Naive thymus-derived CD4-positive, alpha-beta T cell (primary cell): ENCODE data around the gene NKAPD1. TPM values are rescaled to one million over a fixed set of nuclear protein-coding genes. Genes with fewer than 3 reads are reported as not detected.
"Not testable (repeated sequence)": the region's sequence is repeated elsewhere in the genome, so short reads cannot be mapped to it uniquely, and the experiment has no call there.

ENCODE experiments used
- ATAC-seq: fragments of 150-1000 bp; cut with Tn5 transposase; 2 replicates; pipeline ENCODE4 v1.10.0; 2021; ENCODE audit warnings: mild to moderate bottlenecking, moderate library complexity
- CTCF ChIA-PET: fragments of 350-600 bp; sonication (Branson Sonifier 250); formaldehyde crosslinking; loops from one replicate; lab custom pipeline; 2021; ENCODE audit warnings: antibody characterized with exemption; lab: Charles Lee
- POLR2A ChIA-PET: fragments of 350-600 bp; sonication (Branson Sonifier 250); formaldehyde crosslinking; loops from one replicate; lab custom pipeline; 2021; ENCODE audit warnings: antibody characterized with exemption, inconsistent platforms; lab: Charles Lee
- DNase-seq, 9 donors: peaks; one replicate each; pipeline versions ENCODE4 v3.0.0 to v3.0.0-alpha.2; 2020 to 2022; ENCODE audit warnings: mixed read lengths in 1 of 9
- H3K27ac ChIP-seq: one replicate; pipeline ENCODE4 v1.7.0; 2013; ENCODE audit warnings: mild to moderate bottlenecking, low read depth, low read length, moderate library complexity
- H3K27me3 ChIP-seq, 2 donors: one replicate each; pipeline ENCODE4 v1.7.0; 2013; ENCODE audit warnings: low read length in 2 of 2, mild to moderate bottlenecking in 2 of 2, moderate library complexity in 2 of 2; ENCODE audit not compliant: control insufficient read depth in 2 of 2, insufficient read depth in 2 of 2
- H3K36me3 ChIP-seq, 3 experiments: 1 replicate in 2 of 3; 2 replicates in 1 of 3; pipeline ENCODE4 v1.7.0; 2013; ENCODE audit warnings: low read length in 3 of 3, mild to moderate bottlenecking in 3 of 3, moderate library complexity in 1 of 3; ENCODE audit not compliant: insufficient read depth in 3 of 3, control insufficient read depth in 2 of 3
- H3K4me1 ChIP-seq, 2 donors: one replicate each; pipeline ENCODE4 v1.7.0; 2013; ENCODE audit warnings: low read length in 2 of 2, mild to moderate bottlenecking in 2 of 2, moderate library complexity in 1 of 2; ENCODE audit not compliant: control insufficient read depth in 2 of 2, insufficient read depth in 2 of 2
- H3K4me3 ChIP-seq: 2 replicates; pipeline ENCODE4 v1.7.0; 2013; ENCODE audit warnings: mild to moderate bottlenecking, low read length
- H3K9me3 ChIP-seq, 3 experiments: 1 replicate in 2 of 3; 2 replicates in 1 of 3; pipeline ENCODE4 v1.7.0; 2013; ENCODE audit warnings: low read length in 3 of 3; ENCODE audit not compliant: control insufficient read depth in 2 of 3
- H3K27ac Mint-ChIP-seq, 9 donors: one replicate each; pipeline ENCODE4 v1.8.0; 2020 to 2022; ENCODE audit warnings: mixed read lengths in 9 of 9, mild to moderate bottlenecking in 8 of 9, moderate library complexity in 5 of 9, inconsistent platforms in 2 of 9
- H3K27me3 Mint-ChIP-seq, 5 donors: one replicate each; pipeline ENCODE4 v1.8.0; 2021 to 2022; ENCODE audit warnings: mixed read lengths in 5 of 5, mild to moderate bottlenecking in 1 of 5
- H3K36me3 Mint-ChIP-seq, 5 donors: one replicate each; pipeline ENCODE4 v1.8.0; 2020 to 2022; ENCODE audit warnings: mixed read lengths in 5 of 5, mild to moderate bottlenecking in 3 of 5, inconsistent platforms in 1 of 5
- H3K4me1 Mint-ChIP-seq, 7 donors: one replicate each; pipeline ENCODE4 v1.8.0; 2020 to 2022; ENCODE audit warnings: mixed read lengths in 7 of 7, mild to moderate bottlenecking in 3 of 7, inconsistent platforms in 1 of 7
- H3K4me3 Mint-ChIP-seq, 10 donors: one replicate each; pipeline ENCODE4 v1.8.0; 2020 to 2022; ENCODE audit warnings: mild to moderate bottlenecking in 10 of 10, mixed read lengths in 10 of 10, moderate library complexity in 6 of 10, inconsistent platforms in 2 of 10
- H3K9me3 Mint-ChIP-seq, 11 donors: one replicate each; pipeline ENCODE4 v1.8.0; 2020 to 2022; ENCODE audit warnings: mixed read lengths in 11 of 11, mild to moderate bottlenecking in 4 of 11, inconsistent platforms in 1 of 11, moderate library complexity in 1 of 11
- intact Hi-C, 2 donors: fragments of 100-400 bp; cut with micrococcal nuclease; formaldehyde crosslinking; loops; one replicate each; pipeline ENCODE4 v1.15.1; 2023
- polyA plus RNA-seq, 2 donors: library from polyadenylated mRNA; unstranded; fragments of 300-500 nt; fragmentation: Illumina TruSeq; gene quantifications; one replicate each; pipeline ENCODE4 v1.2.3, GENCODE V29; 2021
- total RNA-seq, 6 experiments: library from RNA in 5 of 6; stranded (reverse) in 5 of 6; gene quantifications; 1 replicate in 5 of 6; 2 replicates in 1 of 6; pipeline ENCODE4 v1.2.3 and lab custom pipeline; 2021 to 2026

Gene NKAPD1
- total and polyA plus RNA-seq, 7 experiments from 2014 or later: 9.2 to 22.9 (median 14.1) TPM

DNA sequence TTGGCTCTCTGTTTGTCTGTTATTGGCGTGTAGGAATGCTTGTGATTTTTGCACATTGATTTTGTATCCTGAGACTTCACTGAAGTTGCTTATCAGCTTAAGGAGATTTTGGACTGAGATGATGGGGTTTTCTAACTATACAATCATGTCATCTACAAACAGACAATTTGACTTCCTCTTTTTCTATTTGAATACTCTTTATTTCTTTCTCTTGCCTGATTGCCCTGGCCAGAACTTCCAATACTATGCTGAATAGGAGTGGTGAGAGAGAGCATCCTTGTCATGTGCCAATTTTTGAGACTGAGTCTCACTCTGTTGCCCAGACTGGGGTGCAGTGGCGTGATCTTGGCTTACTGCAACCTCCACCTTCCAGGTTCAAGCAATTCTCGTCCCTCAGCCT lies 25.8 kb upstream of the NKAPD1 start:
- H3K36me3 ChIP-seq: peaks cover 5 to 43% (median 20%) of the 10 kb centered on the region in 3 experiments
- H3K4me3 ChIP-seq, H3K4me3 Mint-ChIP-seq, POLR2A ChIA-PET, H3K27me3 ChIP-seq, H3K27me3 Mint-ChIP-seq, ATAC-seq, intact Hi-C loops, DNase-seq, H3K9me3 Mint-ChIP-seq, H3K9me3 ChIP-seq, H3K27ac ChIP-seq, CTCF ChIA-PET, H3K4me1 ChIP-seq: not testable (repeated sequence)
- H3K36me3 Mint-ChIP-seq: peaks cover 19 to 87% (median 53%) of the 10 kb centered on the region in 5 donors
- H3K4me1 Mint-ChIP-seq: peaks cover 0 to 15% (median 12%) of the 10 kb centered on the region in 7 donors
- H3K27ac Mint-ChIP-seq: peak overlapping the region in 1 of 9 donors; percentile 32

DNA sequence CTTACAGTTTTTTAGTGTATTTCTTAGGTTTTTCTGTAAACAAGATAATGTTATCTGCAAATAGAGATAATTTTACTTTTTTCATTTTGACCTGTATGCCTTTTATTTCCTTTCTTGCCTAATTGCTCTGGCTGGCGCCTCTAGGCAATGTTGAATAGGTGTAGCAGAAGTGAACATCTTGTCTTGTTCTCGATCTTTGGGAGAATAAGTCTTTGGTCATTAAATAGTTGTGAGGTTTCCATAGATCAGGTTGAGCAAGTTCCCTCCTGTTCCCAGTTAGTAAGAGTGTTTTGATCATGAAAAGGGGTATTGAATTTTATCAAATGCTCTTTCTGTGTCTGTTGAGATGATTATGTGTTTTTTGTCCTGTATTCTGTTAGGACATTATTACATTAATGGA lies 24.3 kb upstream of the NKAPD1 start:
- Mint-ChIP-seq H3K27ac (peak overlapping the region in 3 of 9 donors; percentile 5 to 34 (median 8)), H3K9me3 (no peaks in the 10 kb centered on the region), H3K27me3 (no peaks in the 10 kb centered on the region), H3K36me3 (peaks cover 19 to 82% (median 57%) of the 10 kb centered on the region in 5 donors), H3K4me3 (no peak overlapping the region), H3K4me1 (peaks cover 0 to 15% (median 12%) of the 10 kb centered on the region in 7 donors)
- ChIA-PET CTCF (no interaction called here), POLR2A (no interaction called here)
- no peak for DNase-seq
- no peaks in the 10 kb centered on the region for H3K27me3 ChIP-seq
- no peak for ATAC-seq
- intact Hi-C loops: no loop called here
- H3K27ac ChIP-seq: no peak overlapping the region
- H3K4me3 ChIP-seq: no peak overlapping the region
- H3K4me1 ChIP-seq: no peaks in the 10 kb centered on the region
- H3K9me3 ChIP-seq: no peaks in the 10 kb centered on the region
- H3K36me3 ChIP-seq: peaks cover 5 to 45% (median 20%) of the 10 kb centered on the region in 3 experiments

DNA sequence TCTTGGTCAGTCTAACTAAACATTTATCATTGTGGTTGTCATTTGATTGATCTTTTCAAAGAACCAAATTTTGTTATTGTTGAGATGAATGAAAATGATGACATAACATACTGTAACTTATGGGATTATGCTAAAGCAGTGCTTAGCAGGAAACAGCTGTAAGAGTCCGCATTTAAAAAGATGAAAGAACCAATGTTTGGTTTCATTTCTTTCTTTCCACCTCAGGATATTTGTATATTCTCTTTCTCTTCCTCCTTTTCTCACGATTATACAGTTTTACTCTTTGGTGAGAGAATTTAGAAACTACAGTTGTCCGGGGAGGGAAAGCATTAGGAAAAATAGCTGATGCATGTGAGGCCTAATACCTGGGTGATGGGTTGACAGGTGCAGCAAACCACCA lies 23.4 kb upstream of the NKAPD1 start:
- ChIA-PET POLR2A (interaction anchor here (0.9 kb wide), 1 partner anchor 117 kb away, joined by 3 read pairs; no protein-coding TSS in a partner anchor), CTCF (no interaction called here)
- no peak overlapping the region for H3K27ac ChIP-seq
- ATAC-seq: no peak
- H3K4me3 ChIP-seq: no peak overlapping the region
- Mint-ChIP-seq H3K4me3 (no peak overlapping the region), H3K27ac (no peak overlapping the region), H3K4me1 (peaks cover 0 to 15% (median 12%) of the 10 kb centered on the region in 7 donors), H3K9me3 (no peaks in the 10 kb centered on the region), H3K27me3 (no peaks in the 10 kb centered on the region), H3K36me3 (peaks cover 19 to 80% (median 56%) of the 10 kb centered on the region in 5 donors)
- peaks cover 0 to 38% (median 17%) of the 10 kb centered on the region in 3 experiments for H3K36me3 ChIP-seq
- no peaks in the 10 kb centered on the region for H3K27me3 ChIP-seq
- H3K9me3 ChIP-seq: no peaks in the 10 kb centered on the region
- intact Hi-C loops: no loop called here
- no peaks in the 10 kb centered on the region for H3K4me1 ChIP-seq
- no peak for DNase-seq

DNA sequence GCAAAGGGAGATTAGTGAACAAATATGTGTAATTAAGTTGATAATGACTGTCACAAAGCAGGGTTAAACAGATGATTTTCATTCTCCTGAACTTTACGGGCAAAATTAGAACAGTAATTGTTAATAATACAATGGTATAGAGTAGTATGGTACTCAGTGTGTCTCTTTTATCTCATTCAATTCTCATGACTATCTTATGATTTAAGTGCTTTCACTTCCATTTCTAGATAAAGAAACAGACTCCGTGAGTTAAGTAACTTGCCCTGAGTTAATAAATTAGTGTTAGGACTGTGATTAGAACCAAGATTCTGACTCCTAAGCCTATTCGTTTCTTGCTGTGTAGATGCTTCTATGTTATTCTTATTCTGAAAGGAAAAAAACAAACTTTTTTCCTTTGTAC lies 22.3 kb upstream of the NKAPD1 start:
- ATAC-seq (no peak), DNase-seq (no peak)
- no peaks in the 10 kb centered on the region for H3K27me3 ChIP-seq
- CTCF ChIA-PET: no interaction called here
- H3K4me3 ChIP-seq: no peak overlapping the region
- intact Hi-C loops: no loop called here
- POLR2A ChIA-PET: no interaction called here
- Mint-ChIP-seq H3K4me1 (peaks cover 0 to 17% (median 12%) of the 10 kb centered on the region in 7 donors), H3K27ac (no peak overlapping the region), H3K27me3 (no peaks in the 10 kb centered on the region), H3K4me3 (no peak overlapping the region), H3K36me3 (peaks cover 16 to 75% (median 51%) of the 10 kb centered on the region in 5 donors), H3K9me3 (no peaks in the 10 kb centered on the region)
- no peak overlapping the region for H3K27ac ChIP-seq
- H3K4me1 ChIP-seq: no peaks in the 10 kb centered on the region
- H3K36me3 ChIP-seq: peaks cover 0 to 37% (median 15%) of the 10 kb centered on the region in 3 experiments
- H3K9me3 ChIP-seq: no peaks in the 10 kb centered on the region

DNA sequence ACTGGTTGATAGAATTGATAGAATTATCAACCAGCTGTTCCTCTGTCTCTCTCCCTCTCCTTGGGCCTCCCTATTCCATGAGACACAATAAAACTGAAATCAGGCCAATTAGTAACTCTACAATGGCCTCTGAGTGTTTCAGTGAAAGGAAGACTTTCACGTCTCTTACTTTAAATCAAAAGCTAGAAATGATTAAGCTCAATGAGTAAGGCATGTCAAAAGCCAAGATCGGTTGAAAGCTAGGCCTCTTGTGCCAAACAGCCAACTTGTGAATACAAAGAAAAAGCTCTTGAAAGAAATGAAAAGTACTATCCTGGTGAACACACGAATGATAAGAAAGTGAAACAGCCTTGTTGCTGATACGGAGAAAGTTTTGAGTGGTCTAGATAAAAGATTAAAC lies 16.9 kb upstream of the NKAPD1 start:
- H3K36me3 Mint-ChIP-seq: peaks cover 0 to 56% (median 25%) of the 10 kb centered on the region in 5 donors
- POLR2A ChIA-PET: no interaction called here

DNA sequence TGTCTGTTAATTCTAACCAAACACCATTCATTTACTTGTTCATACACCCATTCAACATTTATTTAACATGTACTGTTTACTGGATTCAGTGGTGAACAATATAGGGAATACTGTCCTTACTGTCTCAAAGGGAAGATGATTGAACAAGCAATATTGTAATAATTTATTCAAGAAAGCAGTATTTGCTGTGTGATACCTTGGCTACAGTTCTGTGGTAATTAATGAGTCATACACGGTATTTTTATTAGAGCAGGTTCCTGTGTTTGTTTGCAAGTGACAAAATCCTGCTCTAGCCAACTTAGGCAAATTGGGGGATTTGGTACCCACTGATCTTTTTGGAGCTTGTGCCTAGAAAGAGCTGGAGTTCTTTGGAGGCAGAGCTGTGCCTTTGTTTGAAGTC lies 16.0 kb upstream of the NKAPD1 start:
- H3K9me3 ChIP-seq: no peaks in the 10 kb centered on the region
- Mint-ChIP-seq H3K27me3 (no peaks in the 10 kb centered on the region), H3K4me1 (peaks cover 0 to 16% (median 0%) of the 10 kb centered on the region in 7 donors), H3K4me3 (no peak overlapping the region), H3K9me3 (no peaks in the 10 kb centered on the region), H3K27ac (no peak overlapping the region), H3K36me3 (peaks cover 6 to 59% (median 27%) of the 10 kb centered on the region in 5 donors)
- DNase-seq (no peak), ATAC-seq (no peak)
- H3K36me3 ChIP-seq: peaks cover 0 to 60% (median 15%) of the 10 kb centered on the region in 3 experiments
- ChIA-PET POLR2A (no interaction called here), CTCF (no interaction called here)
- H3K4me1 ChIP-seq: no peaks in the 10 kb centered on the region
- intact Hi-C loops: no loop called here
- no peak overlapping the region for H3K27ac ChIP-seq
- H3K27me3 ChIP-seq: no peaks in the 10 kb centered on the region
- no peak overlapping the region for H3K4me3 ChIP-seq

More for the DNA sequence above, 16.9 kb upstream of the NKAPD1 start:
- Mint-ChIP-seq H3K4me3 (peak overlapping the region in 1 of 10 donors; percentile 27), H3K27ac (peak overlapping the region in 1 of 9 donors; percentile 62), H3K9me3 (no peaks in the 10 kb centered on the region), H3K27me3 (no peaks in the 10 kb centered on the region), H3K4me1 (peaks cover 0 to 16% (median 0%) of the 10 kb centered on the region in 7 donors)
- no peak for ATAC-seq
- H3K4me1 ChIP-seq: no peaks in the 10 kb centered on the region
- H3K9me3 ChIP-seq: no peaks in the 10 kb centered on the region
- peaks cover 0 to 59% (median 21%) of the 10 kb centered on the region in 3 experiments for H3K36me3 ChIP-seq
- no peak overlapping the region for H3K27ac ChIP-seq
- CTCF ChIA-PET: no interaction called here
- H3K4me3 ChIP-seq: no peak overlapping the region
- no peaks in the 10 kb centered on the region for H3K27me3 ChIP-seq
- intact Hi-C loops: no loop called here
- no peak for DNase-seq

DNA sequence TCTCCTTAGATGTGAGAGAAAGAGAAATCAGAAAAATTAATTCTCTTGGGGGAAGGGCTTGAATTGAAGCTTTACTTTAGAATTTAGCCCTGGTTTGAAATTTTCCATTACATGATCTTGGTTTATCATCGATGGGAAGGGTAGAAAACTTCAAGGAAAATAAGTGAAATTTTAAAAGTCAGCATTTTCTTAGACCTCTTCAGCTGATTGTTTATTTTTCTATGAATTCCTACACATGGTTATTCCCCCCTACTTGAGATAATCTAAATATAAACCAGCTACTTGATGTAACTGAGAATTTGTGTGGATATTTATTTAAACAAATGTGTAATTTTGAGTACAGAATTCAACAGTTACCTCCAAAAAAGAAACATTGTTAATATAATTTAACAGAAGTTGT lies 11.2 kb upstream of the NKAPD1 start:
- H3K9me3 ChIP-seq: no peaks in the 10 kb centered on the region
- H3K4me3 ChIP-seq: no peak overlapping the region
- no peaks in the 10 kb centered on the region for H3K4me1 ChIP-seq
- POLR2A ChIA-PET: no interaction called here
- Mint-ChIP-seq H3K4me3 (no peak overlapping the region), H3K36me3 (peaks cover 6 to 34% (median 8%) of the 10 kb centered on the region in 5 donors), H3K4me1 (peaks cover 0 to 1% (median 0%) of the 10 kb centered on the region in 7 donors), H3K9me3 (no peaks in the 10 kb centered on the region), H3K27ac (no peak overlapping the region), H3K27me3 (no peaks in the 10 kb centered on the region)
- H3K27me3 ChIP-seq: no peaks in the 10 kb centered on the region
- ATAC-seq (no peak), DNase-seq (no peak)
- CTCF ChIA-PET: interaction anchor here (0.6 kb wide), 1 partner anchor 81 kb away, joined by 3 read pairs; no protein-coding TSS in a partner anchor
- intact Hi-C loops: no loop called here
- peaks cover 0 to 33% (median 7%) of the 10 kb centered on the region in 3 experiments for H3K36me3 ChIP-seq
- no peak overlapping the region for H3K27ac ChIP-seq
